HepG2 (cell line): ENCODE data around the gene EIF2S2. TPM values are rescaled to one million over a fixed set of nuclear protein-coding genes. Genes with fewer than 3 reads are reported as not detected.

Experiments
- ARNT2 ChIP-seq: sonication (generic); formaldehyde crosslinking; IDR thresholded peaks from 2 replicates; pipeline ENCODE4 v1.8.0; 2022; ENCODE audit warnings: mild to moderate bottlenecking, low read depth, missing genetic modification reagents, moderate library complexity
- MTF2 ChIP-seq: sonication (generic); formaldehyde crosslinking; IDR thresholded peaks from 2 replicates; pipeline ENCODE4 v1.5.0; 2020; ENCODE audit warnings: missing genetic modification reagents, borderline replicate concordance
- NPAS2 ChIP-seq: sonication (generic); formaldehyde crosslinking; IDR thresholded peaks from 2 replicates; pipeline ENCODE4 v1.8.0; 2022; ENCODE audit warnings: mild to moderate bottlenecking, missing genetic modification reagents, borderline replicate concordance
- PLRG1 ChIP-seq: fragments of 450-650 bp; conservative IDR thresholded peaks from 2 replicates; pipeline ENCODE4 v1.6.1; 2016
- ZNF292 ChIP-seq: sonication (generic); formaldehyde crosslinking; IDR thresholded peaks from 2 replicates; pipeline ENCODE4 v1.8.1; 2022; ENCODE audit warnings: mild to moderate bottlenecking, low read depth, missing genetic modification reagents, borderline replicate concordance
- ZNF468 ChIP-seq: sonication (generic); formaldehyde crosslinking; IDR thresholded peaks from 2 replicates; pipeline ENCODE4 v1.8.0; 2022; ENCODE audit warnings: mild to moderate bottlenecking, moderate library complexity, missing genetic modification reagents
- ZNF547 ChIP-seq: sonication (generic); formaldehyde crosslinking; IDR thresholded peaks from 2 replicates; pipeline ENCODE4 v1.5.1; 2020; ENCODE audit warnings: mild to moderate bottlenecking, missing genetic modification reagents
- ZSCAN31 ChIP-seq: sonication (generic); formaldehyde crosslinking; IDR thresholded peaks from 2 replicates; pipeline ENCODE4 v1.5.0; 2020; ENCODE audit warnings: low read depth, mild to moderate bottlenecking, missing genetic modification reagents
- polyA plus RNA-seq, 8 experiments: library from polyadenylated mRNA; depleted of rRNA in 3 of 8; stranded (reverse) in 7 of 8; unstranded in 1 of 8; fragments of >200 nt; fragmentation: Illumina TruSeq in 4 of 8; extraction: Trizol in 4 of 8; gene quantifications; 2 replicates each; pipeline versions ENCODE4 v1.2.1 to v1.2.3, GENCODE V29; 2011 to 2016; ENCODE audit warnings: low read depth in 4 of 8, missing spikeins in 1 of 8, mixed read lengths in 1 of 8; ENCODE audit not compliant: insufficient read depth in 1 of 8
- total RNA-seq, 5 experiments: library from RNA; depleted of rRNA; stranded (reverse); fragments of >200 nt; fragmentation: Illumina TruSeq; extraction: Trizol; gene quantifications; 2 replicates each; pipeline ENCODE4 v1.2.3, GENCODE V29; 2016; ENCODE audit warnings: low read depth in 1 of 5
- TF ChIP-seq, protein P1 (sequence below): sonication (generic); formaldehyde crosslinking; IDR thresholded peaks from 2 replicates; pipeline ENCODE4 v1.5.0; 2020; ENCODE audit warnings: mild to moderate bottlenecking, missing genetic modification reagents, borderline replicate concordance
- TF ChIP-seq, protein P2 (sequence below): sonication (generic); formaldehyde crosslinking; IDR thresholded peaks from 2 replicates; pipeline ENCODE4 v1.5.1; 2020; ENCODE audit warnings: missing genetic modification reagents, mild to moderate bottlenecking, borderline replicate concordance
- TF ChIP-seq, protein P3 (sequence below): sonication (generic); formaldehyde crosslinking; IDR thresholded peaks from 2 replicates; pipeline ENCODE4 v1.8.0; 2022; ENCODE audit warnings: mild to moderate bottlenecking, missing genetic modification reagents; ENCODE audit not compliant: insufficient replicate concordance
- TF ChIP-seq, protein P4 (sequence below): sonication (generic); formaldehyde crosslinking; IDR thresholded peaks from 2 replicates; pipeline ENCODE4 v1.4.0; 2020; ENCODE audit warnings: mild to moderate bottlenecking, missing genetic modification reagents, borderline replicate concordance
- TF ChIP-seq, protein P5 (sequence below): sonication (generic); formaldehyde crosslinking; IDR thresholded peaks from 2 replicates; pipeline ENCODE4 v1.5.1; 2020; ENCODE audit warnings: missing genetic modification reagents, mild to moderate bottlenecking, borderline replicate concordance

Gene EIF2S2
- total and polyA plus RNA-seq, 2 of the 13 experiments (the other 11 are each of a cell fraction or from before 2014, with no cell fraction given): 126 to 213 TPM

DNA sequence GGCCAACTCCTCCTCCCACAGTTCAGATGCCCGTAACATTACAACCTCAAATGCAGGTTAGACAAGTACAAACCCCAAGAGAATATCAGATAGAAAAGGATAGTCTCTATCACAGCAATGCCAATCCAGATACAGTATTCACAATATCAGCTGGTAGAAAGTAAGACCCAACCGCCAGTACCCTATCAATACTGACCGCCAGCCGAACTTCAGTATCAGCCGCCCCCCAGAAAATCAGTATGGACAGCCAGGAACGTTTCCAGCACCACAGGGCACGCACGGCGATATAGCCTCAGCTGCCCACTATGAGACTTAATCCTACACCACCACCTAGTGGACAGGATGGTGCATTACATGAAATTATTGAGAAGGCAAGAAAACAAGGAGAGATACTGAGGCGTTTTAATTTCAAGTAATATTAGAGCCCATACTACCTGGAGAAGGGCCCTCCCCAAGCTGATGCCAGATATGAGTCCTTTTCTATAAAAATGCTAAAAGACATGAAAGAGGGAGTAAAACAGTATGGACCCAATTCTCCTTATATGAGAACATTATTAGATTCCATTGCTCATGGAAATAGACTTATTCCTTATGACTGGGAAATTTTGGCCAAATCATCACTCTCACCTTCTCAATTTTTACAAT lies 17.6 kb upstream of the EIF2S2 start (continued):
- TF ChIP-seq, protein P1, sequence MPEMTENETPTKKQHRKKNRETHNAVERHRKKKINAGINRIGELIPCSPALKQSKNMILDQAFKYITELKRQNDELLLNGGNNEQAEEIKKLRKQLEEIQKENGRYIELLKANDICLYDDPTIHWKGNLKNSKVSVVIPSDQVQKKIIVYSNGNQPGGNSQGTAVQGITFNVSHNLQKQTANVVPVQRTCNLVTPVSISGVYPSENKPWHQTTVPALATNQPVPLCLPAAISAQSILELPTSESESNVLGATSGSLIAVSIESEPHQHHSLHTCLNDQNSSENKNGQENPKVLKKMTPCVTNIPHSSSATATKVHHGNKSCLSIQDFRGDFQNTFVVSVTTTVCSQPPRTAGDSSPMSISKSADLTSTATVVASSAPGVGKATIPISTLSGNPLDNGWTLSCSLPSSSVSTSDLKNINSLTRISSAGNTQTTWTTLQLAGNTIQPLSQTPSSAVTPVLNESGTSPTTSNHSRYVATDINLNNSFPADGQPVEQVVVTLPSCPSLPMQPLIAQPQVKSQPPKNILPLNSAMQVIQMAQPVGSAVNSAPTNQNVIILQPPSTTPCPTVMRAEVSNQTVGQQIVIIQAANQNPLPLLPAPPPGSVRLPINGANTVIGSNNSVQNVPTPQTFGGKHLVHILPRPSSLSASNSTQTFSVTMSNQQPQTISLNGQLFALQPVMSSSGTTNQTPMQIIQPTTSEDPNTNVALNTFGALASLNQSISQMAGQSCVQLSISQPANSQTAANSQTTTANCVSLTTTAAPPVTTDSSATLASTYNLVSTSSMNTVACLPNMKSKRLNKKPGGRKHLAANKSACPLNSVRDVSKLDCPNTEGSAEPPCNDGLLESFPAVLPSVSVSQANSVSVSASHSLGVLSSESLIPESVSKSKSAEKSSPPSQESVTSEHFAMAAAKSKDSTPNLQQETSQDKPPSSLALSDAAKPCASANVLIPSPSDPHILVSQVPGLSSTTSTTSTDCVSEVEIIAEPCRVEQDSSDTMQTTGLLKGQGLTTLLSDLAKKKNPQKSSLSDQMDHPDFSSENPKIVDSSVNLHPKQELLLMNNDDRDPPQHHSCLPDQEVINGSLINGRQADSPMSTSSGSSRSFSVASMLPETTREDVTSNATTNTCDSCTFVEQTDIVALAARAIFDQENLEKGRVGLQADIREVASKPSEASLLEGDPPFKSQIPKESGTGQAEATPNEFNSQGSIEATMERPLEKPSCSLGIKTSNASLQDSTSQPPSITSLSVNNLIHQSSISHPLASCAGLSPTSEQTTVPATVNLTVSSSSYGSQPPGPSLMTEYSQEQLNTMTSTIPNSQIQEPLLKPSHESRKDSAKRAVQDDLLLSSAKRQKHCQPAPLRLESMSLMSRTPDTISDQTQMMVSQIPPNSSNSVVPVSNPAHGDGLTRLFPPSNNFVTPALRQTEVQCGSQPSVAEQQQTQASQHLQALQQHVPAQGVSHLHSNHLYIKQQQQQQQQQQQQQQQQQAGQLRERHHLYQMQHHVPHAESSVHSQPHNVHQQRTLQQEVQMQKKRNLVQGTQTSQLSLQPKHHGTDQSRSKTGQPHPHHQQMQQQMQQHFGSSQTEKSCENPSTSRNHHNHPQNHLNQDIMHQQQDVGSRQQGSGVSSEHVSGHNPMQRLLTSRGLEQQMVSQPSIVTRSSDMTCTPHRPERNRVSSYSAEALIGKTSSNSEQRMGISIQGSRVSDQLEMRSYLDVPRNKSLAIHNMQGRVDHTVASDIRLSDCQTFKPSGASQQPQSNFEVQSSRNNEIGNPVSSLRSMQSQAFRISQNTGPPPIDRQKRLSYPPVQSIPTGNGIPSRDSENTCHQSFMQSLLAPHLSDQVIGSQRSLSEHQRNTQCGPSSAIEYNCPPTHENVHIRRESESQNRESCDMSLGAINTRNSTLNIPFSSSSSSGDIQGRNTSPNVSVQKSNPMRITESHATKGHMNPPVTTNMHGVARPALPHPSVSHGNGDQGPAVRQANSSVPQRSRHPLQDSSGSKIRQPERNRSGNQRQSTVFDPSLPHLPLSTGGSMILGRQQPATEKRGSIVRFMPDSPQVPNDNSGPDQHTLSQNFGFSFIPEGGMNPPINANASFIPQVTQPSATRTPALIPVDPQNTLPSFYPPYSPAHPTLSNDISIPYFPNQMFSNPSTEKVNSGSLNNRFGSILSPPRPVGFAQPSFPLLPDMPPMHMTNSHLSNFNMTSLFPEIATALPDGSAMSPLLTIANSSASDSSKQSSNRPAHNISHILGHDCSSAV (CRISPR knock-in tag): no peak
- TF ChIP-seq, protein P2, sequence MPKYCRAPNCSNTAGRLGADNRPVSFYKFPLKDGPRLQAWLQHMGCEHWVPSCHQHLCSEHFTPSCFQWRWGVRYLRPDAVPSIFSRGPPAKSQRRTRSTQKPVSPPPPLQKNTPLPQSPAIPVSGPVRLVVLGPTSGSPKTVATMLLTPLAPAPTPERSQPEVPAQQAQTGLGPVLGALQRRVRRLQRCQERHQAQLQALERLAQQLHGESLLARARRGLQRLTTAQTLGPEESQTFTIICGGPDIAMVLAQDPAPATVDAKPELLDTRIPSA (CRISPR knock-in tag): no peak
- TF ChIP-seq MTF2 (CRISPR knock-in tag) (no peak), NPAS2 (CRISPR knock-in tag) (no peak), ARNT2 (0 out of 2 replicates have a peak, but pooled peaks have one; percentile 62), ZNF292 (CRISPR knock-in tag) (no peak), PLRG1 (no peak), ZNF547 (CRISPR knock-in tag) (0 out of 2 replicates have a peak, but pooled peaks have one; percentile 42), ZSCAN31 (no peak), ZNF468 (CRISPR knock-in tag) (no peak)
- TF ChIP-seq, protein P3, sequence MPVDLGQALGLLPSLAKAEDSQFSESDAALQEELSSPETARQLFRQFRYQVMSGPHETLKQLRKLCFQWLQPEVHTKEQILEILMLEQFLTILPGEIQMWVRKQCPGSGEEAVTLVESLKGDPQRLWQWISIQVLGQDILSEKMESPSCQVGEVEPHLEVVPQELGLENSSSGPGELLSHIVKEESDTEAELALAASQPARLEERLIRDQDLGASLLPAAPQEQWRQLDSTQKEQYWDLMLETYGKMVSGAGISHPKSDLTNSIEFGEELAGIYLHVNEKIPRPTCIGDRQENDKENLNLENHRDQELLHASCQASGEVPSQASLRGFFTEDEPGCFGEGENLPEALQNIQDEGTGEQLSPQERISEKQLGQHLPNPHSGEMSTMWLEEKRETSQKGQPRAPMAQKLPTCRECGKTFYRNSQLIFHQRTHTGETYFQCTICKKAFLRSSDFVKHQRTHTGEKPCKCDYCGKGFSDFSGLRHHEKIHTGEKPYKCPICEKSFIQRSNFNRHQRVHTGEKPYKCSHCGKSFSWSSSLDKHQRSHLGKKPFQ: no peak
- TF ChIP-seq, protein P4, sequence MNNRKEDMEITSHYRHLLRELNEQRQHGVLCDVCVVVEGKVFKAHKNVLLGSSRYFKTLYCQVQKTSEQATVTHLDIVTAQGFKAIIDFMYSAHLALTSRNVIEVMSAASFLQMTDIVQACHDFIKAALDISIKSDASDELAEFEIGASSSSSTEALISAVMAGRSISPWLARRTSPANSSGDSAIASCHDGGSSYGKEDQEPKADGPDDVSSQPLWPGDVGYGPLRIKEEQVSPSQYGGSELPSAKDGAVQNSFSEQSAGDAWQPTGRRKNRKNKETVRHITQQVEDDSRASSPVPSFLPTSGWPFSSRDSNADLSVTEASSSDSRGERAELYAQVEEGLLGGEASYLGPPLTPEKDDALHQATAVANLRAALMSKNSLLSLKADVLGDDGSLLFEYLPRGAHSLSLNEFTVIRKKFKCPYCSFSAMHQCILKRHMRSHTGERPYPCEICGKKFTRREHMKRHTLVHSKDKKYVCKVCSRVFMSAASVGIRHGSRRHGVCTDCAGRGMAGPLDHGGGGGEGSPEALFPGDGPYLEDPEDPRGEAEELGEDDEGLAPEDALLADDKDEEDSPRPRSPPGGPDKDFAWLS (CRISPR knock-in tag): no peak
- TF ChIP-seq, protein P5, sequence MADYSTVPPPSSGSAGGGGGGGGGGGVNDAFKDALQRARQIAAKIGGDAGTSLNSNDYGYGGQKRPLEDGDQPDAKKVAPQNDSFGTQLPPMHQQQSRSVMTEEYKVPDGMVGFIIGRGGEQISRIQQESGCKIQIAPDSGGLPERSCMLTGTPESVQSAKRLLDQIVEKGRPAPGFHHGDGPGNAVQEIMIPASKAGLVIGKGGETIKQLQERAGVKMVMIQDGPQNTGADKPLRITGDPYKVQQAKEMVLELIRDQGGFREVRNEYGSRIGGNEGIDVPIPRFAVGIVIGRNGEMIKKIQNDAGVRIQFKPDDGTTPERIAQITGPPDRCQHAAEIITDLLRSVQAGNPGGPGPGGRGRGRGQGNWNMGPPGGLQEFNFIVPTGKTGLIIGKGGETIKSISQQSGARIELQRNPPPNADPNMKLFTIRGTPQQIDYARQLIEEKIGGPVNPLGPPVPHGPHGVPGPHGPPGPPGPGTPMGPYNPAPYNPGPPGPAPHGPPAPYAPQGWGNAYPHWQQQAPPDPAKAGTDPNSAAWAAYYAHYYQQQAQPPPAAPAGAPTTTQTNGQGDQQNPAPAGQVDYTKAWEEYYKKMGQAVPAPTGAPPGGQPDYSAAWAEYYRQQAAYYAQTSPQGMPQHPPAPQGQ (CRISPR knock-in tag): no peak
